ENCODE measurements around the gene TUBB.

The TUBB gene

GRCh38 chr6:30719791-30720737 lies at the start of gene TUBB:
TSS of gene TUBB (plus strand) at chr6:30720352. CDS start at chr6:30720507, 155 bp downstream.
- DNase-seq = peak; percentile 92

DNA sequence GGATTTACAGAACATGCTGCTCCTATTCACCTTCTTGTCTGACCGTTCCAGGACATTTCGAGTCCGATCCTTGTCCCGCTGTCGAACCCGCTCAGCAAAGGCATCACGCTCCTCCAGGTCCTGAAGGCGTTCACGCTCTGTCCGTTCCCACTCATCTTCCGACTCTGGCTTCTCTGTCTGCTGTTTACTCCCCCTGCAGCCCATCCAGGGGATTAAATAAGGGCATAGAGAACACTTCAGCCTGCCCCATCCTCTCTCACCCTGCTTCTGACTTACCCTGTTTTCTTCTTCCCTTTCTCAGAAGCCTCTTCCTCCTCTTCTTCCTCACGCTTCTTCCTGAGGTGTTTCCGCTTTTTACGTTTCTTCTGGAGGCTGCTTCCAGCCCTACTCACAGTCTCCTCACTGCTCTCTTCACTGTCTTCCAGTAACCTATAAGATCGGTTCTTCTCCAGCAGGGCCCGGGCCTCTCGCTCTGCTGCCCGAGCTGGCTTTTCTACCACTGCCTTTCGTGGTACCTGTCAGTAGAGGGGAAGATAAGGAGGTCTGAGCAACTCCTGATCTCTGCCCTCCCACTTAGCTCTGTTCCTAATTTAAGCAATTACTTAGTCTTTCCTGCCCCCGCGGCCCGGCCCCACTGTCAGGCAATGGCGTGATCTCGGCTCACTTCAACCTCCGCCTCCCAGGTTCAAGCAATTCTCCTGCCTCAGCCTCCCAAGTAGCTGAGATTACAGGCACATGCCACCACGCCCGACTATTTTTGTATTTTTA lies 49.2 kb upstream of the TUBB start:
- DNase-seq = no peak

- DNase-seq = peak; percentile 78
Observed at GRCh38 chr6:30672445-30673253, 47.5 kb upstream of the TUBB start, which contains the start of gene DHX16. TSS of gene DHX16 (minus strand) at chr6:30673006. CDS start at chr6:30672841, 165 bp downstream.

DNA sequence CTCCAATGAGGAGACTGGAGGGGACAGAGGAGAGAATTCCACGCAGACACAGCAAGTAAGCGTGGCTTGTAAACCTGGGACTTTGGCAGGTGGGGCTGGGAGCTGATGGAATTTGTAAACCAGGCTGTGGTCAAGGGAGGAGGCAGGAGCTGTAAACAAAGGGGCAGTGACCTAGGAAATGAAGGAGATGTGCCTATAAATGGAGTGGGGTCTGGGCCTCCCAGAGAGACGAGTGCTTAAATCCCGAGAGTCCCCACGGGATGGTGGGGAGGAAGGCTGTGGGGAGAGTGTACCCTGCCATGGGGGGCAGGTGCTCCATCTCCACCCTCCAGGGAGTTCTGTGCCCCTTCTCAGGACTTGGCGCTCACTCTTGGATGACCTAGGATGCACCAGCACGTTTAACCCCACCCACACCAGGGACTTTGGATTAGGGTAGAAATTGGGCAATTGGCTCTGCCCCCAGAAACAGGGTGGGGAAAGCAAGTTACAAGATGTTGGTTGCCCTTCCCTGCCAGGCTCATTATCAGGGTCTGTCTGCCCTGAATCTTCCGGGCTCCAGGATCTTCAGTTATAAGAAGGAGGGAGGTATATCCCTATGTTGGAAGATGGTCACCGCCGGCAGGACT lies 43.4 kb upstream of the TUBB start:
- DNase-seq = no peak

DNA sequence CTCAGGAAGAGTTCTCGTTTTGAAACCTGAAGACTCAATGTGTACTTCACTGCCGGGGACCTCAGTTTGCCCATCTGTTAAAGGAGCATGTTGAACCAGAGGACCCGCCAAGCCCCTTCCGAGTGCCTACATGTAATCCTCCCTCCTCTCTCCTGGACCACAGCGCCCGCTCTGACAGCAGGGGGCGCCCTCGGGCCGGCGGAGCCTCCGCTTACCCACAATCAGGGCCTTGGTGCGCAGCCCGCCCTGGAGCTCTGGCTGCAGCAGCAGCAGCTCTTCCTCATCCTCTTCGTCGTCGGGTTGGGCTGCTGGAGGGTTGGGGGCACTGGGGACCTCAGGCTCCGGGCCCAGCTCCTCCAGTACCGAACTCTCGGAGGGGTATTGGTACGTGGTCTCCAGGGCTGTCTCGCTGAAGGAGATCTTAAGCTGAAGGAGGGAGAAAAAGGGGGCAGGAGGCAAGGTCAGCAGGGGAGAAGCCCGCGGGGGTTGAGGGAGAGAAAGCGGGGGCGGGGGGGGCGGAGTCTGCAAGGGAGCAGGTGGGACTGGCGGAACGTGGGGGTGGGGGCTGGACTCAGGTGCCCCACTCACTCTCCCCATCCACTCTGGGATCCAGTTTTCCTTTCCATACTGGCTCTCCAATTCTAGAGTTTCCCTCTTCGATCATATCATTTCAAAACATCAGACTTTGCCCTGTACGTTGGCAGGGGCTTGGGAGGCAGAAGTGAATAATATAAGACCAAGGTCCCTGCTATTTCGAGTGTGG lies 41.0 kb upstream of the TUBB start:
- DNase-seq = peak; percentile 91

DNA sequence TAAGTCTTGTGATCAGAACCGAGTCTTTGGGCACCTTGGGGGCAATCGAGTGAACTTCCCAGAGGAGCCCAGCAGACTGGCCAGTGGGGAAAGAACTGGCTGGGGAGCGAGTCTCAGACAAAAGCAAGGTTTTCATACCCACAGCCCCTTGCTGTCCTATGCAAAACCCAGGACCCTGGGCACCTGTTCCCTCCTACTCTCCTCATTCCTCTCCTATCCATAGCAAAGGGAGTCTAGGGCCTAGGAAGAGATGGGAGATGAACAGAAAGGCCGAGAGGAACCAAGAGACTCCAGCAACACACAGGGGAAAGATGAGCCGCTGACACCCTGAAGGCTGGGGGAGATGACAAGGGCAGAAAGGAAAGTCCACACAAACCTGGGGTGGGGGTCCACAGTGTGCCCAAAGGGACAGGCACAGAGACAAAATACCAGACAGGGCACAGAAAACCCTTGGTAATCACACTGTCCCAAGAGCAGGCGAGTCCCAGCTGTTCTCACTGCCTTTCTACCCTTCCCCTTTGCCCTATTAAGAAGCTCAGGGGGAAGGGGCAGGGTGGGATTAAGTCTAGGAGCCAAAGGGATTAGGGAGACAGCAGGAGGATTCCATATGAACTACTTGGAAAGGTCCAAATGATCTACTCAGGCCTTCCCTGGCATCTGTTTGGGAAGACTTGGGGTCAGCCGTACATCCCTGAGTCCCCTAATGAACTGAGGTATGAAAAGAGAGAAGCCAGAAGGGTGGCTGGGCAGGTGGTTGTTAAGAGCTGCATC lies 40.2 kb upstream of the TUBB start:
- DNase-seq = no peak

GRCh38 chr6:30681766-30682142 lies 38.4 kb upstream of the TUBB start:
- DNase-seq = no peak

DNA sequence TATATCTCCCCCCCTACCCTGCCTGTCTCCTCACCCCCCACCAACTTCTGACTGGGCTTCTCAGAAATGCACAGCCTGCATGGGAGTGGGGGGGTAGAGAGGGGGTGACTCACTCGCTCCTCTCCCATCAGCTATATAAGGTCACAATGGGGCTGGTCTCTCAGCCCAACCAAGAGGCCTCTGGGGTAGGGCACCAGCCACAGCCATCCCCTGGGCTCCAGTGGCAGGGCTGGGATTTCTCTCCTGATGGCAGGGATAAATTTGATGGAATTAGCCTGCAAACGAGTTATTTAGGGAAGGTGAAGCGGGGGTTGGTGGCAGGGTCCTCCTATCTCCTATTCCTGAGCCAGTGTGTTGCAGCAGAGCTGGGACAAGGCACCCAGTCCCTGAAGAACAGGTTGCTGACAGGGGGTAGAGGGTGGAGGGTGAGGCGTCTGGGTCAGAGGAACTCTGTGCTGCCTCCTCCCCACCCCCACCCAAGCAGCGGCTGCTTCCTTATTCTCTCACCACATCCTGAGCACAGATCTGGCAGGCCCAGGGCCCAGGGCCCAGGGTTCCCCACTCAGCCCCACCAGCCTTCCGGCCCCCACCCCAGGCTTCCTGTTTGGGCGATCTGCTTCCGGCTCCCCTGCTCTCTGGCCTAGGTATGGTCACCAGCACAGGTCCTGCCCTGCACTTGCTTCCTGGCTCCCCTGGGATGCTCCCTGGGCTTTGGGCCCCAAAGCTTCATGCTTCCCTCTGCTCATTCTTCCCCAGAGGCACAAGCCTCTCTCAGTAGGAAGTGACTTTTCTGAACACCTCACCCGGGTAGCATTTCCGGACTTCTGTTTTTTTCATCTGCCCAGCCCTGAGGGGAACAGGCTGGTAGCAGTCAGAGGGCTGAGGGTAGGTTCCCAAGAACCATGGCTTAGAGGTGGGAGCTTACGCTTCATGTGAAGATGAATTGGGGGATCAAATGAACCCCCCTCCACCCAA lies 37.7 kb upstream of the TUBB start:
- peak; percentile 76 for DNase-seq

- no peak for DNase-seq
Observed at GRCh38 chr6:30683183-30683979, 36.8 kb upstream of the TUBB start.

DNA sequence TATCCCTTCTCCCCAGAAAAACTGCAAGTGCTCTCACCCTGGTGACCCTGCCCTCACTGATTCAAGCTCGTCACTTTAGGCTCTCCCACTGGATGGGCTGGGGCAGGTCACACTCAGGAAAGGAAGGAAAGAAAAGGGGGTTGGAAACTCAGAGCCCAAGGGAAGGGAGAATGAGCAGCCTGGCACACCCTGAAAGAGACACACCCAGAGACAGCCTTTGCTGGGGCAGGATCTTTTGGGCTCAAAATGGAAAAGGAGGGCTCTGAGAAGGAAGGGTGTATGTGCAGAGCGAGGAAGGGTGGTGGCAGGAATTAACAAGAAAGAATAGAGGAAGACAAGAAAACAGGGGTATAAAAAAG lies 36.2 kb upstream of the TUBB start:
- no peak for DNase-seq

DNA sequence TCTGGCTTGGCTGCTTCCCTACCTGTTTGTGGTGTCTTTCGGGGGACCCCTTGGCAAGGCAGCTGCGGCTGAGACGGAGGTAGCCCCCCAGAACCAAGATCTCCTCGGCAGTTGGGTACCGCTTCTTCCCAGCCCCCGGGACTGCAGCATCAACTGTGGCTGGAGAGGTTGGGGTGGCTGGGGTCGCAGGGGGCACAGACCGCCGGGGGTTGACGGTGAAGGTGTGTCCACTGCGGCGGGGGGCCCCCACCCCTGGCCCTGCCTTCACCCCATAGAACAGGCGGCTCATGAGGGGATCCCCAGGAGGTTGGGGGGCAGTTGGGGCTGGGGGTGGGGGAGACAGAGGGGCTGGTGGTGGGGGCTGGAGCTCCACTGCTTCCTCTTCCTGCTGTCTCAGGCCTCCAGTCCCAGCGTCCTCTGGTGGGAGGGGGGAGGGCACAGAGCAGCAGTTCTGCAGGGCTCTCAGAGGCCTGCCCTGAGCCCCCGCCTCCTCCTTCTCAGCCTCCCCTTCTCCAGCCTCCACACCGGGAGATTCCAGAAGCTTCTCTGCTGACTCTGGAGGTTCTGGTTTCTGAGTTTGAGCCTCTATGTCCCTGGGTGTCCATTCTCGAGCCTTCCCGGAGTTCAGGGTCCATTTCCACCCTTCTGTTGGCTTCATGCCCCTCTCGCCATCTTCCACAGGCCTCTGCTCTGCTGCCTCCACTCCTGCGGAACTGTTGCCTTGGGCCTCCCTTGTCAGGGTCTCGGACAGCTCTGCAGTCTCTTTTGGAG lies 35.6 kb upstream of the TUBB start:
- no peak for DNase-seq

DNA sequence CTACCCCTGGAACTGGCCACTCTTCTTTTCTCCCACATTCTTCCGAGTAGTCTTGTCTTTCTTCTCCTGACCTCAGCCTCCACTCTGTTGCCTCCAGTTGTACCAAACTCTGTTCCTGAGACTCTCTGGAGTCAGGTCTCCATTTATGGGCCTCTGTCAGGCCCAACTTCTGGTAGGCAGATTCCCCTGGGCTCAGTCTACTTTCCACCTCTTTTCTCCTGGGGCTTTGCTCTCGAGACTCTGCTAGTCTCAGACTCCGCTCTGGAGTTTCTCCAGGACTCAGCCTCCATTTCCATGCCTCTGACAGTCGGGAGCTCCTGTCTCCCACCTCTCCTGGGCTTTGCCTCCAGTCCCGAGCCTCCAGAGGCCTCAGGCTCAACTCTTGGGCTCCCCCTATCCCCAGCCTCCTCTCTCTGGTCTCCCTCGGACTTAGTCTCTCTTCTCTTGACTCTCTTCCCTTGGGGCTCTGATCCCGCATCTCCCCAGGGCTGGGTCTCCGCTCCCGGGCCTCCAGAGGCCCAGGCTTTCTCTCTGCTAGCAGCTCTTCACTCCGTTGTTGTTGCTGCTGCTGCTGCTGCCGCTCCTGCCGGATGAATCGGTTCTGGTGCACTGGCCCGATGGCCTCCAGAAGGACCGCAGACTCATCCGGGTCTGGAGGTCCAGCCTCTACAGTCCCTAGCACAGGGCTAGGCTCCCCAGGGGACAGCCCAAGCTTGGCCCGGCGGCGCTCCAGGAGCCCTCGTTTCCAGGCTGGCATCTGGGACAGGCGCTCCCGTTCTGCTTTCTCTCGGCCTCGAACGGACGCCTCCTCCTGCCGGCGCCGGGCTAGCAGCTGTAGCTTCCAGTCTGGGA lies 34.8 kb upstream of the TUBB start:
- DNase-seq = no peak

- peak; percentile 74 for DNase-seq
Observed at GRCh38 chr6:30686009-30686907, 33.9 kb upstream of the TUBB start, which contains the start of gene PPP1R18. TSS of gene PPP1R18 (minus strand) at chr6:30686645. CDS start at chr6:30686018, 627 bp downstream.

DNA sequence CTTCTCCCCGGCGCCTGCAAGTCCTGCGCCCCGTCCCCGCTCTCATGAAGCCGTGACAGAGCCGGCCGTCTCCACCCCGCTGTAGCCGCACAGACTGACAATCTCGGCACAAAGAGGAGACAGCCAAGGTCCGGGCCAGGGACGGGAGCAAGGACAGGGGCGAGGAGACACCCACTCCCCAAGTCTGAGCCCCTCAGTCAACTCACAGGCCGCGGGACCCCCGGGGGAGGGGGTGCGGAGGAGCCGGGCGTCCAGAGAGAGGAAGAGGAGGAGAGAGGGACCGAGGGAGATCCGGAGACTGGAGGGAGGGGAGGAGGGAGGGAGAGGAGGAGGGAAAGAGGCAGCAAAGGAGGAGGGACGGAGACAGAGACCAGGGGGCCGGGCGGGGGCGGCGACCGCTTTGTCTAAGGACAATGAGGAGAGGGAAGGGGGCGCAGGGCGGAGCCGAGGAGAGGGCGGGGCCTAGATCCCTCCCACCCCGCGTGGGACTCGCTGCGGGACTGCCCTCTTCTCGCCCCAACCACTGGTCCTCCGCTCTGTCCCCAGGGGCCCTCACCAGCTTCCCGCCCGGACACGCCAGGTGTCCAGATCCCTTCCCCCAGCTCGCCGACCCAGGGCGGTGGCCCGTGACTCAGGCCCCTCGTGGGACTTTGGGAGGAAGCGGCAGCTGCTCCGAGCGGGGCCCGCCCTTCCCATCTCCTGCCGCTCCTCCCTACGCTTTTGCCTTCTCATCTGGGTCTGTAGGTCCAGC lies 33.1 kb upstream of the TUBB start:
- peak; percentile 59 for DNase-seq
